ENCODE measurements around the gene CTAGE4.
"Not testable (repeated sequence)": the region's sequence is repeated elsewhere in the genome, so short reads cannot be mapped to it uniquely, and the experiment has no call there.

The CTAGE4 gene

GRCh38 chr7:144183166-144183565 lies at the start of gene CTAGE4:
CTAGE4 (plus strand) TSS chr7:144183466; CDS start chr7:144183504, 38 bp downstream.
- not testable (repeated sequence) for DNase-seq (ENCODE audit: low read depth)

GRCh38 chr7:144134116-144134515 lies 49.1 kb upstream of the CTAGE4 start:
- no peak for DNase-seq (ENCODE audit: low read depth)

GRCh38 chr7:144137501-144137900 lies 45.8 kb upstream of the CTAGE4 start:
- DNase-seq (ENCODE audit: low read depth) = no peak

- DNase-seq (ENCODE audit: low read depth) = no peak
These were observed 41.1 kb upstream of the CTAGE4 start for GRCh38 chr7:144142187-144142586.

GRCh38 chr7:144144426-144144825 lies 38.8 kb upstream of the CTAGE4 start:
- DNase-seq (ENCODE audit: low read depth) = no peak

GRCh38 chr7:144148224-144148827 lies 34.9 kb upstream of the CTAGE4 start:
- no peak for DNase-seq (ENCODE audit: low read depth)

- no peak for DNase-seq (ENCODE audit: low read depth)
These were observed 24.4 kb upstream of the CTAGE4 start for GRCh38 chr7:144158861-144159260.

GRCh38 chr7:144164784-144165183 lies 18.5 kb upstream of the CTAGE4 start:
- DNase-seq (ENCODE audit: low read depth) = no peak

- DNase-seq (ENCODE audit: low read depth) = not testable (repeated sequence)
These were observed 11.5 kb upstream of the CTAGE4 start for GRCh38 chr7:144171594-144172350.

GRCh38 chr7:144174613-144175012 lies 8.7 kb upstream of the CTAGE4 start:
- DNase-seq (ENCODE audit: low read depth) = no peak

- DNase-seq (ENCODE audit: low read depth) = peak; percentile 1
These were observed 4.7 kb upstream of the CTAGE4 start for GRCh38 chr7:144178380-144179164.

- DNase-seq (ENCODE audit: low read depth) = not testable (repeated sequence)
These were observed 4.1 kb upstream of the CTAGE4 start for GRCh38 chr7:144179165-144179479.

GRCh38 chr7:144187848-144188247 lies 4.6 kb downstream of the CTAGE4 start:
- not testable (repeated sequence) for DNase-seq (ENCODE audit: low read depth)

GRCh38 chr7:144188578-144189171 lies 5.4 kb downstream of the CTAGE4 start:
- not testable (repeated sequence) for DNase-seq (ENCODE audit: low read depth)

GRCh38 chr7:144193782-144194181 lies 10.5 kb downstream of the CTAGE4 start:
- DNase-seq (ENCODE audit: low read depth) = not testable (repeated sequence)

- DNase-seq (ENCODE audit: low read depth) = not testable (repeated sequence)
These were observed 11.2 kb downstream of the CTAGE4 start for GRCh38 chr7:144194453-144194852.

GRCh38 chr7:144195212-144195872 lies 12.1 kb downstream of the CTAGE4 start, which contains the start of gene ARHGEF35:
ARHGEF35 (minus strand) TSS chr7:144195833; CDS start chr7:144188383, 7,450 bp downstream.
- not testable (repeated sequence) for DNase-seq (ENCODE audit: low read depth)

GRCh38 chr7:144198934-144199333 lies 15.7 kb downstream of the CTAGE4 start:
- not testable (repeated sequence) for DNase-seq (ENCODE audit: low read depth)

- DNase-seq (ENCODE audit: low read depth) = not testable (repeated sequence)
These were observed 18.7 kb downstream of the CTAGE4 start for GRCh38 chr7:144201978-144202377.

- not testable (repeated sequence) for DNase-seq (ENCODE audit: low read depth)
These were observed 19.8 kb downstream of the CTAGE4 start for GRCh38 chr7:144203086-144203485.

- not testable (repeated sequence) for DNase-seq (ENCODE audit: low read depth)
These were observed 22.0 kb downstream of the CTAGE4 start for GRCh38 chr7:144205306-144205705.

GRCh38 chr7:144217200-144217599 lies 33.9 kb downstream of the CTAGE4 start:
- DNase-seq (ENCODE audit: low read depth) = not testable (repeated sequence)
